ENCODE data around the gene SCART1.

- TF ChIP-seq CTCF (IDR thresholded peaks at IDR 0.05) (no peak), POLR2A (IDR thresholded peaks at IDR 0.05) (no peak), EP300 (IDR thresholded peaks at IDR 0.05) (no peak)
These were observed 31.1 kb downstream of the SCART1 start for GRCh38 chr10:133484818-133485217.
